ENCODE data around the gene TRAPPC2L.

TRAPPC2L gene

DNA sequence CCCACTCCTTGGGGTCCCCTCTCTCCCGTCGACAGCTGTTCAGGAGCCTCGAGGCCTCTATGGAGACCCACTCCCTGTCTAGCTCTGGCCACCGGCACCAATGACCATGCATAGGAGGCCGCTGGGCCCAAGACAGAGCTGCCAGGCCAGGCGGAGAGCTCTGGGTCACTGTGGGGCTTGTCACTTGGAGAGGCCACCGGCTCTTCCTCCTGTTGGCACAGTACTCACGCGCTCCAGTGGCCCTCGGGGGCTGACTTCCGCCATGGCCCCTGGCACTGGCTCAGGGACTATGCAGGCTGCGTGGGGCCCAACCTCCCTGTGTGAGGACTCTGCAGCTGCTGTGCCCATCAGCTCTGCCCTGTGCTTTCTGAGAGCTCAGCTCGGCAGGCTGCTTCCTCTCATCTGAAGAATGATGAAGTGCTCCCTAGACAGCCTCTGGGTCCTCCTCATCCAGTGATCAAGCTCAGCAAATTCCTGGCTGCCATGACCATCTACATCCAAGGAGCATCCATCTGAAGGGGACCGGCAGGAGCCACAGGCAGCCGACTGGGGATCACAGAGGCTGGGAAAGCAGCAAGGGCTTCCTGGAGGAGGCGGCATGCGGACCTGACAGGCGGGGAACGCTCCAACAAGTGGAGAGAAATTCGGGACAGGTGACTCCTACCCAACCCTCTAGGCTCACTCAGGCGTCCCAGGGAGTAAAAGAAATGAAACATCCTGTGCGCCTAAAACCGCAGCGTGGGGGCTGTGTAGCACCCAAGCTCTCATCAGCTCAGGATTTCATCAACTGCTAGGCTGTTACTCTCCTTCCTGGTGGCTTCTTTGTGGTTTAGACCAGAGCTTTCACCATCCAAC, 17.0 kb upstream of the TRAPPC2L start:
- no peak overlapping the region for H3K4me3 Mint-ChIP-seq
- peaks cover 0 to 2% of the 10 kb centered on the region in 2 donors for H3K4me1 Mint-ChIP-seq
- no peak overlapping the region for H3K27ac Mint-ChIP-seq
- no peaks in the 10 kb centered on the region for H3K9me3 Mint-ChIP-seq
- no peak for ATAC-seq (replicated peaks)
- no peaks in the 10 kb centered on the region for H3K27me3 Mint-ChIP-seq
- H3K36me3 Mint-ChIP-seq: peaks cover 18 to 38% of the 10 kb centered on the region in 2 donors
- no peak for DNase-seq

DNA sequence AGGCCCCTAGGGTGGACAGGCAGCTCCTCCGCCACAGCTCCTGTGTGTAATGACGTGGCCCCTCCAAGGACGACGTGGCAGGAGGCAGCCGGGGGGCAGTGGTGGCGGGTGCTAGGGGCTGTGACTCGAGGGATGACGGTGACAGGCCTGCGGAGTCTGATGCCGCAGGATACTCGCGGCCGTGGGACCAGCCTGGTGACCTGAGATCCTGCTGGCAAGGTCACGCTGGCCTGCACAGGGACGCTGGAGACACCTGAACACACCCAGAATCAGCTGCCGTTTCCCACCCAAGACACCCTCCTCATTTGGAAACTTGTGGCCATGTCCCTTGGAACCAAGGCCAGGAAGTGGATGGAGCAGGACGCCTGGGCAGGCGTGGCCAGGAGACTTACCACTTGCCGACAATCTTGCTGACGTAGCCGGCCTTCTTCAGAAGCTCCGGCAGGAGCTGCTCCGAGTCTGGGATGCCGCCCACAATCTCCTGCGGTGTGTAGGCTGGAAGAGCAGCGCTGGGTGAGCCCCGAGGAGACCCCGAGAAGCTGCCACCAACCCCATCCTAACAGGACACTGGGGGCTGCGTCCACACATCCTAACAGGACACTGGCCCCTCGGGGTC, 16.2 kb upstream of the TRAPPC2L start:
- ATAC-seq (replicated peaks) (no peak), DNase-seq (no peak)
- peaks cover 18 to 32% of the 10 kb centered on the region in 2 donors for H3K36me3 Mint-ChIP-seq
- H3K27ac Mint-ChIP-seq: no peak overlapping the region
- peaks cover 0 to 2% of the 10 kb centered on the region in 2 donors for H3K4me1 Mint-ChIP-seq
- no peaks in the 10 kb centered on the region for H3K9me3 Mint-ChIP-seq
- H3K4me3 Mint-ChIP-seq: no peak overlapping the region
- H3K27me3 Mint-ChIP-seq: no peaks in the 10 kb centered on the region

DNA sequence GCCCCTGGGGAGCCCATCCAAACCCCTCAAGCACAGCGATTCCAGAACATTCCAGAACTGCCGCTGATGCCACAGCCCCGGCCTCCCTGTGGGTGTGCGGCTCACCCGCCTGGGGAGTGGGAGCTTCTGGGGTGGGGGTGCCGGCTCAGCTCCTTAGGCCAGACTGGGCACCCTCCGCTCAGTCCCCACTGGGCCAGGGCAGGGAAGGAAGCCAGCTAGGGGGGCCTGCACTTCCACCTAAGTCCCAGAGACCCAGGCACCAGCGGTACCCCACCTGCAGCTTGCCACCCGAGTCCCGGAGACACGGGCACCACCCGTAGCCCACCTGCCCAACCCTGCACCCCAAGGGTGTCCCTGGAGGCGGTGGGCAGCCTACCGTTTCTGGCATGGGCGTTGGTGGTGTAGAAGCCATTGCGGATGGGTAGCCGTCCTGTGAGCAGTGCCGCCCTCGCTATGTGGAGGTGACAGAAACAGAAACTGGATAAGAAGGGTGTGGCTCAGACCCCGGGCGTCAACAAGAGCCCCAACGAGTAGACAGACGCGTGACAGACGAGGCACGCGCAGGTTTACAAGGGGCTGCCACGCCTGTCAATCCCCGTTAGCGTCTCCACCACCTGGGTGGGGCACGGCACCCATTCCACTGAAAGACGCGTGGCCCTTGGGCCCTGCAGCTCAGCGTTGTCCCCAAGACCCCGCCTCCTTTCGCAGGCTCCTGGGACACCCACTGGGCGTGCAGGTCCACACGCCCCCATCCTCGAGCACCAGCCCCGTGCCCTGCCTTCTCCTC, 15.2 kb upstream of the TRAPPC2L start:
- Mint-ChIP-seq H3K27ac (no peak overlapping the region), H3K36me3 (peaks cover 20 to 32% of the 10 kb centered on the region in 2 donors), H3K4me3 (no peak overlapping the region), H3K4me1 (peaks cover 0 to 2% of the 10 kb centered on the region in 2 donors), H3K27me3 (no peaks in the 10 kb centered on the region), H3K9me3 (no peaks in the 10 kb centered on the region)
- ATAC-seq (replicated peaks) (no peak), DNase-seq (no peak)

DNA sequence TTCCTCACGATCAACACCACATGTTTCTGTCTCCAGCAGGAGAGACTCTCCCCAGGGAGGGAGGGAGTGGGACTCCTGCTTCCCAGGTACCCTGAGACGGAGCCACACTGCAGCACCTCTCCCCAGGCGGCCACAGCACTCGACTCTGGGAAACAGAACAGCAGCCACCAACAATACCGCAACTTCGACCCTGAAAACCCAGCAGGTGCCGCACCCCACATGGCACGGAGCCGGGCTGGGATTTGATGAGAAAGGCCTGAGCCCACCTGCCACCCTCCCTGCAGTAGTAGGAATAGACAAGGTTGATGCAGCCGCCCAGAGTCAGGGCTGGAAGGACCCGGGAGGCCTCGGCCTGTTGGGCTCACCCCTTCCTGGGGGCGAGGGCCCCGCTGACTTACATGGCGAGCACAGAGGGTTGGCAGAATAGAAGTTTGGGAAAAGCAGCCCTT, 14.6 kb upstream of the TRAPPC2L start:
- H3K4me1 Mint-ChIP-seq: peaks cover 0 to 2% of the 10 kb centered on the region in 2 donors
- ATAC-seq (replicated peaks): no peak
- no peaks in the 10 kb centered on the region for H3K27me3 Mint-ChIP-seq
- no peak for DNase-seq
- H3K27ac Mint-ChIP-seq: no peak overlapping the region
- no peaks in the 10 kb centered on the region for H3K9me3 Mint-ChIP-seq
- peaks cover 20 to 33% of the 10 kb centered on the region in 2 donors for H3K36me3 Mint-ChIP-seq
- H3K4me3 Mint-ChIP-seq: no peak overlapping the region

DNA sequence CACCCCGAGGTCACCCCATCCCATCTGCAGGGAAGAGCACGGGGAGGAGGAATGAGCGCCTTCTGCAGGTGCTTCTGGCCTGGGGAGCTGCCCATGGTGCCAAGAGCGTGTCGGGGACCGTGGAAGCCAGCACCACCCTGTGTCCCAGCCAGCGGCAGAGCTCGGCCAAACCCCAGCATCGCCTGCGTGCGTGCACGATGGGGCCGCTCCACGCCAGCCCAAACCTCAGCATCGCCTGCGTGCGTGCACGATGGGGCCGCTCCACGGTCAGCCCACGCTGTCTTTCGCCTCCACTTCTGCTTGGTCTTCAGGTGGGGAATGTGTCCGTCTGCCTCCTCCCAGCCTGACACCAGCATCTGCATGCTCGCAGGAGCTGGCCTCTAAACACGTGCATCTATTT, 14.1 kb upstream of the TRAPPC2L start:
- peaks cover 0 to 2% of the 10 kb centered on the region in 2 donors for H3K4me1 Mint-ChIP-seq
- H3K27me3 Mint-ChIP-seq: no peaks in the 10 kb centered on the region
- ATAC-seq (replicated peaks): no peak
- H3K36me3 Mint-ChIP-seq: peaks cover 22 to 35% of the 10 kb centered on the region in 2 donors
- no peak overlapping the region for H3K27ac Mint-ChIP-seq
- no peaks in the 10 kb centered on the region for H3K9me3 Mint-ChIP-seq
- no peak overlapping the region for H3K4me3 Mint-ChIP-seq
- DNase-seq: no peak

DNA sequence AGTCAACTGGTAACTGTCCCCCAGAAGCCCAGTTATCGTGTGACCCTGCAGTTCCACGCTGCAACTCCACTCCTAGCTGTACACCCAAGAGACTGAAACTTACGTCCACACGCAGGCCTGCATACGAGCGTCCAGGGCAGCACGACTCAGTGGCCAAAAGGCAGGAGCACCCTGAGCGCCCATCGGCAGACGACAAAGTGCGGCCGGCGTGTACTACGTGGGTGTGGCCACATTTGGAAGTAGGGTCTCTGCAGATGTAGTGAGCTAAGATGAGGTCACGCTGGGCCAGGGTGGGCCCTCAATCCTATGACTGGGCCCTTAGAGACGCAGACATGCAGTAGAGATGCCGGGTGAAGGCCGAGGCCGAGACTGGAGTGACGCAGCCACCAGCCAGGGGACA, 13.7 kb upstream of the TRAPPC2L start:
- Mint-ChIP-seq H3K4me1 (peaks cover 0 to 2% of the 10 kb centered on the region in 2 donors), H3K4me3 (no peak overlapping the region), H3K27ac (no peak overlapping the region), H3K36me3 (peaks cover 22 to 34% of the 10 kb centered on the region in 2 donors), H3K27me3 (no peaks in the 10 kb centered on the region), H3K9me3 (no peaks in the 10 kb centered on the region)
- ATAC-seq (replicated peaks) (no peak), DNase-seq (no peak)

DNA sequence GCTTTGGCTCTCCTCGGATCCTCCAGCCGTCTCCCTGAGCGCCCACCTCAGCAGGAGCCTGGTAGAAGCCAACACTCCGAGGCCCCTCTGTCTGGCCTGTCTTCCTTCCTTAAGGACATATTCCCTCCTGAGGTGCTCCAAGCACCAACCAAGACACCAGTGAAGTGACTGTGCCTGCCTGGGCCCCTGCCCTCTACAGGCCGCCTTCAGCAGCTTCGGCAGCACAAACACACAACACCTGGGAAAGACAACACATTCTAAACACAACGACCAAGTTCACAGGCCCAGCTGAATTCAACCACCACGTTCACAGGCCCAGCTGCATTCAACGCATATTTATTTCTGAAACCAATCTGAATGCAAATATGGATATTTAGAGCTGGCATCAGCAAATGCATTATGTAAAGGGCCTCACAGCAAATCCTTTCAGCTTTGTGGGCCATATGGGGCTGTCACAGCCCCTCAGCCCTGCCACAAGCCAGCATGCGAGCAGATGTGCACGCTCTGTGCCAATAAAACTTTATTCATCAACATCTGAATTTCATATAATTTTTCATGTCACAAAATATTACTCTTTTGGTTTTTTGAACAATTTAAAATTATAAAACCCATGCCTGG, 12.4 kb upstream of the TRAPPC2L start:
- Mint-ChIP-seq H3K9me3 (no peaks in the 10 kb centered on the region), H3K4me1 (peaks cover 0 to 2% of the 10 kb centered on the region in 2 donors), H3K27me3 (no peaks in the 10 kb centered on the region), H3K27ac (no peak overlapping the region), H3K4me3 (no peak overlapping the region), H3K36me3 (peaks cover 17 to 26% of the 10 kb centered on the region in 2 donors)
- ATAC-seq (replicated peaks) (no peak), DNase-seq (no peak)

DNA sequence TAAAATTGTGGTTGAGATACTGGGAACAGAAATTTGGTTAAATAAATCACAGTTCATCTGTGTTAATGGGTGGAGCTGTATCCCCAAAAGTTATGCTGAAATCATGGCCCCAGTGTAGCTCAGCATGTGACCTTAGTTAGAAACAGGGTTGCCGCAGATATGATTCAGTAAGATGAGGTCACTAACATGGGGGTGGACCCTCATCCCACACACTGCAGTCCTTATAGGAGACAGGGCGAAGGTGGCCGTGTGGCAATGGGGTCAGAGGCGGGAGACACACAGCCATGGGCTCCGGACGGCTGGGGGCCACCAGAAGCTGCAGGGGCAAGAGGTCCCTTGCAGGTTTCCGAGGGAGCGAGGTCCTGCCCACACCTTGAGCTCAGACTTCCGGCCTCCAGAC, 10.8 kb upstream of the TRAPPC2L start:
- DNase-seq (no peak), ATAC-seq (replicated peaks) (no peak)
- Mint-ChIP-seq H3K36me3 (peaks cover 17 to 24% of the 10 kb centered on the region in 2 donors), H3K9me3 (no peaks in the 10 kb centered on the region), H3K4me1 (peaks cover 2% of the 10 kb centered on the region in 2 donors), H3K27ac (no peak overlapping the region), H3K27me3 (no peaks in the 10 kb centered on the region), H3K4me3 (no peak overlapping the region)

DNA sequence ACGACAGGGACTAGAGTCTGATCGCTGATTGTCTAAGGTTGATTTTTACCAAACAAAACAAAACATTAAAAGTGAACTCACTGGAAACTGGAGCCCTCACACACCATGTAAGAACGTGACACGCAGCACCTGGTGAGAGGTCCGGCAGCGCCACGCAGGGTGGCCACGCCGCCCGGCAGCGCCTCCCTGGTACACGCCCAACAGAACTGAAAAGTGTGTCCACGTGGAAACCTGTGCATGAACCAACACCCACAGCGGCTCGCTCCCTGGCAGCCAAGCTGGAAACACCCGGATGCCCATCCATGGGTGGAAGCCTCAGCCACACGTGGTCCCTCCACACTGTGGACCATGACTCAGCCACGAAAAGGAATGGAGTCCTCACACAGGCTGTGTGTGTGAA, 9.3 kb upstream of the TRAPPC2L start:
- no peak overlapping the region for H3K27ac Mint-ChIP-seq
- peaks cover 4 to 15% of the 10 kb centered on the region in 2 donors for H3K4me1 Mint-ChIP-seq
- H3K36me3 Mint-ChIP-seq: peaks cover 20 to 32% of the 10 kb centered on the region in 2 donors
- H3K9me3 Mint-ChIP-seq: no peaks in the 10 kb centered on the region
- no peak overlapping the region for H3K4me3 Mint-ChIP-seq
- H3K27me3 Mint-ChIP-seq: no peaks in the 10 kb centered on the region
- DNase-seq: no peak
- no peak for ATAC-seq (replicated peaks)

DNA sequence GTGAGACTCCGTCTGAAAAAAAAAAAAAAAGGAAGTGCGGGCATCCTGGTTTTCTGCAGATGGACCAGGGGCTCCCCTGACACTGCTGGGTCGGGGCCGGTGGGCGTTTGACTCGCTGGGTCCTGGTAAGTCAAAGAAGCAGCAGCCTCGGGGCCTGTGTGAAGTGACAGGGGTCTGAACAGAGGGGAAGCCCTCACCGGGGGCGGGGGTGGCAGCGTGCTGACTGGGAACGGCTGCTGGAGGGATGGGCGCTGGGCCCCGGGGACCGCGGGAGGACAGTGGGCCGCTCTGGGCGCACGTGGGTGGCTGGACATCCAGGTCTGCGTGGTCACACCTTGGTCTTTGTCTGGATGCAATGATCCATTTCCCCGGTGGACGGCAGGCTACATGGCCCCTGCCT, 8.4 kb upstream of the TRAPPC2L start:
- DNase-seq (no peak), ATAC-seq (replicated peaks) (no peak)
- H3K27ac Mint-ChIP-seq: no peak overlapping the region
- peaks cover 2 to 15% of the 10 kb centered on the region in 2 donors for H3K4me1 Mint-ChIP-seq
- no peak overlapping the region for H3K4me3 Mint-ChIP-seq
- H3K36me3 Mint-ChIP-seq: peaks cover 14 to 25% of the 10 kb centered on the region in 2 donors
- no peaks in the 10 kb centered on the region for H3K27me3 Mint-ChIP-seq
- H3K9me3 Mint-ChIP-seq: no peaks in the 10 kb centered on the region

DNA sequence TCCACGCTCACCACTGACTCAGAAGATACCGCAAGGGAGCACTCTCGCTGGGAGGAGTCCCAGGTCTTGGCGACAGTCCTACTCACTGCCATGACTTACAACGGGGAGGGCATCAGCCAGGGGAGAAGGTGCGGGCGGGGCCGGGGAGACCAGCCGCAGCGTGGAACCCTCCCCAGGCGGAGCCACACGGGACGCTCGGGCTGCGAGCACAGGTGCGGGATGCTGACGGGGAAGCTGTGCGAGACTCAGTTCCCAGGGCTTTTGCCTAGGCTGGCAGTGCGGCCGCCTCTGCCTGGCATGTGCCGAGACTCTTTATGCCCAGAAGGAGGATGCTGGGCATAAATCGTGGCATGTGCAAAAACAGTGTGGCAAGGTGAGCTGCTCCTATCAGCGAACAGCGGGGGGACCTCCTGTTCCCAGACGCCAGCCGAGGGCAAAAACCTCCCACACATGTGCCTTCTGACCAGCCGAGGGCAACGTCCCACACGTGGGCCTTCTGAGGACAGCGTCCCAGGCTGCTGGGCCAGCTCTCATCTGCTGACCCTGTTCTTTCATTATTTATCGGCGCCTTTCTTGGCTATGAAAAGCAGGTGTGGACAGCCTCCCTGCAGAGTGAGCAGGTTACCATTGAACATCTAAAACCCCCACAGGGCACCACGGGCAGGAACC, 6.3 kb upstream of the TRAPPC2L start:
- Mint-ChIP-seq H3K36me3 (peaks cover 16 to 25% of the 10 kb centered on the region in 2 donors), H3K4me1 (peaks cover 15 to 34% of the 10 kb centered on the region in 2 donors)

DNA sequence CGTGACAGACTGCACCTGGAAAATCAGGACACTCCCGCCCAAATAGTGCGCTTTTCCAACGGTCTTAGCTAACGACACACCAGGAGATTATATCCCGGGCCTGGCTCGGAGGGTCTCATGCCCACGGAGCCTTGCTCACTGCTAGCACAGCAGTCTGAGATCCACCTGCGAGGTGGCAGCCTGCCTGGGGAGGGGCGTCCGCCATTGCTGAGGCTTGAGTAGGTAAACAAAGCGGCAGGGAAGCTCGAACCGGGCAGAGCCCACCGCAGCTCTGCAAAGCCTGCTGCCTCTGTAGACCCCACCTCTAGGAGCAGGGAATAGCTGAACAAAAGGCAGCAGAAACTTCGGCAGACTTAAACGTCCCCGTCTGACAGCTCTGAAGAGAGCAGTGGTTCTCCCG, 5.3 kb upstream of the TRAPPC2L start:
- Mint-ChIP-seq H3K4me3 (no peak overlapping the region), H3K4me1 (peaks cover 20 to 40% of the 10 kb centered on the region in 2 donors), H3K36me3 (peaks cover 14 to 25% of the 10 kb centered on the region in 2 donors), H3K9me3 (no peaks in the 10 kb centered on the region), H3K27ac (no peak overlapping the region), H3K27me3 (no peaks in the 10 kb centered on the region)
- DNase-seq (no peak), ATAC-seq (replicated peaks) (no peak)

More for the DNA sequence above, 6.3 kb upstream of the TRAPPC2L start:
- no peak overlapping the region for H3K4me3 Mint-ChIP-seq
- DNase-seq (no peak), ATAC-seq (replicated peaks) (no peak)
- H3K27ac Mint-ChIP-seq: no peak overlapping the region
- no peaks in the 10 kb centered on the region for H3K27me3 Mint-ChIP-seq
- no peaks in the 10 kb centered on the region for H3K9me3 Mint-ChIP-seq

DNA sequence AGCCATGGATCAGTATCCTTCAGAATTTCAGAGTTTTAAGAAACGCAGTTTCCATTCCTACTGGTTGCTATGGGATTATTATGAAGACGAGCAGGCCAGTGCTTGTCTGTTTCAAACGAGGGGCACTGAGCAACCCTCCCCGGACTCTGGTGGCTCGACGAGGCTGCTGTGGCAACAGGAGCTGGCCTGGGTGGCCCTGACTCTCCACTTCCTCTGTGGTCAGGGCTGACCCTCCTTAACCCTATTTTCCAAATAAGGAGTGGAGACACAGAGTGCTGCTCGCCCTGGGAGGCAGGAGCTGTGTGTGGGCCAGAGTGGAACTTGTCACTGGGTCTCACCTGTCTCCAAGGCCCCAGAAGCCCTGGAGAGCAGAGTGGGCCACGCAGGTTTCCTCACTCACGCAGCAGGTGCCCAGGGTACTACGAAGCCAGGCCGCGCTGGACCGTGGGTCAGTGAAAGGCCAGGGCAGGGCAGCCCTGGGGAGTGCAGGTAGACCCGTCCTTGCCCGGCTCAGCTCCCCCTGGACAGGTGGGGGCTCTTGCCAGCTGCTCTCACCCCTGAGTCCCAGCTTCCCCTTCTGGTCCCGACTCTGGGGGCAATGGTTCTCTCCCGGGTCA, 3.5 kb upstream of the TRAPPC2L start:
- peaks cover 12 to 25% of the 10 kb centered on the region in 2 donors for H3K36me3 Mint-ChIP-seq
- ATAC-seq (replicated peaks): no peak
- H3K4me3 Mint-ChIP-seq: no peak overlapping the region
- no peak for DNase-seq
- H3K9me3 Mint-ChIP-seq: no peaks in the 10 kb centered on the region
- H3K27me3 Mint-ChIP-seq: no peaks in the 10 kb centered on the region
- H3K27ac Mint-ChIP-seq: no peak overlapping the region
- peaks cover 28 to 51% of the 10 kb centered on the region in 2 donors for H3K4me1 Mint-ChIP-seq

Measured in stimulated activated naive B cell treated with anti-CD40 and anti-IgM and Interleukin-4, amounts not matched to agents 10 μg/mL and 1 μg/mL and 100 μg/mL, for 72 hours (primary cell).